HG02623 (cell line): Measurements from ENCODE around the gene FAM72D.
"Not testable (repeated sequence)": the region's sequence is repeated elsewhere in the genome, so short reads cannot be mapped to it uniquely, and the experiment has no call there.

Experiments
- ATAC-seq: cut with Tn5 transposase; IDR thresholded peaks from one replicate; pipeline ENCODE4 v1.9.1; 2021; ENCODE audit warnings: moderate library complexity; ENCODE audit not compliant: unreplicated experiment

Gene FAM72D

DNA sequence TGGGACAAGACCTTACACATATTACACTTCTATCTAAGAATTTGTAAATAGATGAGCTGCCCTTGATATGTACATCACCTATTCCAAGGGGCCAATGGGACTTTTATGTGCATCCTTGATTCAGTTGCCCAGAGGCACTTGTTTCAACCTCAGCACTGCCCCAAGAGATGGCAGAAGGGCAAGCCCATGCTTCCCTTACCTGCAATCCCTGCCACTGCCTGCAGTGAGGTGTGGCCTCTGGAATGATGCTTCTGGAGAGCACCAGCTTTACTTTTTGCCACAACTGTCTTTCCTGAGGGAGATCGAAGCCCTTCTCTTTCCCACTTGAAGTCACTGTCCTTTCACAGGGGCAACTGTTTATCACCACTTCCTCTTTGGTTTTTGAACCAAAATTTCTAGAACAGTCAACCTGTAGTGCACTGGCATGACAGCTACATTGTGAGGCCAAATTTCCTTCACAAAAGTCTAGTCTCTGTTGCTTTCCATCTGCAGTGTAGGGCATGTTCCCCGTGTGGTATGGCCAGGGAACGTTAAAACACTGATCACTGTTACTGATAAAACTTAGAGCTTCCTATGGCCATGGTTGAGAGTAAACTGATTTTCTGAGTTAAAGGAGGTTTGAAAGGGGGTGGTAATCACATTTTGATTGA is 48.6 kb downstream of the FAM72D start:
- ATAC-seq: not testable (repeated sequence)

DNA sequence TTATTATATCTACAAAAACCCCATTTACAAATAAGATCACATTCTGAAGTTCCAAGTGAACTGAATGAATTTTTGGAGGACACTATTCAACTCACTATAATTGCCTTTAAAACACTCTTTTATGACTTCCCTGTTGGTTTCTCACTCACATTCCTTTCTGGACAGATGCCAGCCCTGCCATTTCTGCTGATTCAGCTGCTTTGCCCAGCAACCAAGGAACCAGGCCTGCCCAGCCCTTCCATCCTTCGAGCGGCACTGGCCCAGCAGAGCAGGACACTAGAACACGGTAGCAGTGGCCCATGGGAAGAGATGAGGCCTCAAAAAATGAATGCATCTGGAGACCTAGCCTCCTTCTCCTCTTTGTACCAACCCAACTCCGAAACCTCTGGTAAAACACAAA is 50.5 kb downstream of the FAM72D start:
- not testable (repeated sequence) for ATAC-seq

GRCh38 chr1:145147172-145147571 is 51.4 kb downstream of the FAM72D start:
- ATAC-seq: not testable (repeated sequence)

DNA sequence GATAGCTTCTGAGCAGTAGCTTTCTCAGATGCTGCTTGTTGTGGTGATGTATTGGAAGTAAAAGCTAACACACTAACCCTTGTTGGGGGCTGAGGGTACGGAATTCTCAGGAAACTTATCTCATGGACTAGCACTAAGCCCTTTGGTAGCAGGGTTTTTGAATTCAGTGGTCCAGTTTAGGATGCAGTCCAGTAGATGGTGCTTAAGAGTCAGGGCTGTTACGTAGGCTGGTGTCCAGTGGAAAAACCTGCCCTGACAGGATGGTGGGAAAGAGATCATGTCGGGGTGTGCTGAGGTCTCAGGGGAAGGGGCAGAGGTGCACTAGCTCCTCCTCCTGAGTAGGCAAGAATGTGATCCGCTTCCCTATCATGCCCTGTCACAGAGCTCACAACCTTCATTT is 59.6 kb downstream of the FAM72D start:
- ATAC-seq: not testable (repeated sequence)

GRCh38 chr1:145155873-145156272 is 60.1 kb downstream of the FAM72D start:
- not testable (repeated sequence) for ATAC-seq

DNA sequence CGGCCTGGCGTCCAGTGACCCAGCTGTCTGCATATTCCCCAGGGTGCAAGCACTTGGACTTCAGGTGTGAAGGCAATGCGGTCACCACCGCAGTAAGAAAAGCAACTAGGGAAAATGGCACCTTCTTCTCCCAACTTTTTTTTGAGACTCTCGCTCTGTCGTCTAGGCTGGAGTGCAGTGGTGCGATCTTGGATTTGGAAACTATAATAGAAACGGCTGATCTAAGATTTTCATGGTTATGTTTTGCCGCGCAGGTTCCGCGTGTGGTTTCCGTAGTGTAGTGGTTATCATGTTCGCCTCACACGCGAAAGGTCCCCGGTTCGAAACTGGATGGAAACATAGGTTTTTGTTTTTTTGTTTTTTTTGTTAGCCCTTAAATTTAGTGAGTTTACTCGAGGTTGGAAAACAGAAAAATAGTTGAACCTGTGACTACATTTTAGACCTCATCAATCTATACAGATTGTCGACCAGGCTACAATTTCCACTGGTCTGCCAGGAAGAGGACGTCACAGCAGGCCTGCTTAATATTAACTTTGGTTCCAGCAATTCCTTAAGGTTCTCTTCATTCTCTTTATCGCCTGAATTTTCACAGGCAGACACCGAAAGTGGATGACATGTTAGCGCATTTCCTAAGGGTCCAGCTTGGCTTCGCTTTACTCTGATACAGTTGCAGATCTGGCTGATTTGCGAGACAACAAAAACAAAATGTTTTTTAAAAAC is 61.3 kb downstream of the FAM72D start:
- ATAC-seq: not testable (repeated sequence)

DNA sequence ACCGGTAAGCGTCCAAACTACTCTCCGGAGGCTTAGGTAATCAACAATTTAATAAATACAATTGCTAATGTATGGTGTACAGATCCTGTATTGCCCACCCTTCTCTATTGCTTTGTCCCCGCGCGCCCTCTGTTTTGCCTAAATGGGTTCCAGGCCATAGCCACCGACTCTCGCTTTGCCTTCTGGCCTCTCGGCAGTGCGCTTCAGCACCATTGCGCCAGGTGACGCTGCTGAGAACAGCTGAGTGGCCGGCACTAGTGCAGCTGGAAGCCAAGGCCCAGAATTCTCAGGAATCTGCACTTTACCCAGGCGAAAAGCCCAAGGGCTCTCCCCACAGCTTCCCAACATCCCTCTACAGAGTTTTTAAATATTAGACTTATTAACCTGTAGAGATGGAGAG is 61.9 kb downstream of the FAM72D start:
- ATAC-seq: not testable (repeated sequence)

DNA sequence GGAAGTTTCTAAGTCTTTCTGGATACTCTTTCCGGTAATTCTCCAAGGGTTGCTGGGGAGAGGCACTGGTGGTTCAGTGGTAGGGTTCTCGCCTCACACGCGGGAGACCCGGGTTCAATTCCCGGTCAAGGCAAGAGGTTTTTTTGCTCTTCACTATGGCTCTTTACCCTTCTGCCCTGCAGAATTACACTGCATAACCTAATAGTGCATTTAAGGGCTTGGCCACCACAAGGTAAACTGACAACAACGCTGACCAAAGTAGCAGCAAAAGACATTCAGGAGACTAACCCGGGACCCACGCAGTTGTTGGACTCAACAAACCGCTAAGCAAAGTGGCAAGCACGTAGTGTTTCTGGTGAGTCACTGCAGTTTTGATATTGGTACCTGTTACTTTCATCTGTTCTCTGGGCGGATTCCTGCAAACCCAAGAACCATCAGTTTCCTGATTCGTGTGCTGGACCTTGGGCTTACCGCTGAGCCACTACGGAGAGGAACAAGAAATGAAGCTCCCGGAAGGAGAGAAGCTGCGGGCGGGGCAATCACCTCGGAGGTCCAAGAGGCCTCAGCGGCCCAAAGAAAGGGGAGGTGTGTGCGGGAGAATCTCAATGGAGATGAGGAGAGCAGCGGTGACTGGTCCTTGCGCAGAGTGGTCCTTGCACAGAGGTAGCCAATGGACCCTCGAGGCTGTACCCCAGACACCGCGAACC is 65.4 kb downstream of the FAM72D start:
- not testable (repeated sequence) for ATAC-seq
